PFSK-1 (cell line): ENCODE results near the gene SORCS1.

Source experiments
- POLR2AphosphoS5 ChIP-seq: IDR thresholded peaks from 2 replicates; pipeline ENCODE4 v1.6.1; 2012; ENCODE audit warnings: low read depth, mild to moderate bottlenecking, control low read depth, low read length, moderate library complexity
- SIN3A ChIP-seq: IDR thresholded peaks from 2 replicates; pipeline ENCODE4 v1.6.1; 2012; ENCODE audit warnings: mild to moderate bottlenecking, low read length, moderate library complexity, borderline replicate concordance; ENCODE audit not compliant: insufficient read depth
- TF ChIP-seq, protein P1 (sequence below), 2 experiments: IDR thresholded peaks; 2 replicates each; pipeline versions ENCODE4 v1.6.1 to v1.8.0; 2011 to 2012; ENCODE audit warnings: low read depth in 2 of 2, low read length in 2 of 2, control low read depth in 1 of 2, inconsistent platforms in 1 of 2, mild to moderate bottlenecking in 1 of 2, moderate library complexity in 1 of 2; ENCODE audit not compliant: insufficient read depth in 1 of 2

DNA sequence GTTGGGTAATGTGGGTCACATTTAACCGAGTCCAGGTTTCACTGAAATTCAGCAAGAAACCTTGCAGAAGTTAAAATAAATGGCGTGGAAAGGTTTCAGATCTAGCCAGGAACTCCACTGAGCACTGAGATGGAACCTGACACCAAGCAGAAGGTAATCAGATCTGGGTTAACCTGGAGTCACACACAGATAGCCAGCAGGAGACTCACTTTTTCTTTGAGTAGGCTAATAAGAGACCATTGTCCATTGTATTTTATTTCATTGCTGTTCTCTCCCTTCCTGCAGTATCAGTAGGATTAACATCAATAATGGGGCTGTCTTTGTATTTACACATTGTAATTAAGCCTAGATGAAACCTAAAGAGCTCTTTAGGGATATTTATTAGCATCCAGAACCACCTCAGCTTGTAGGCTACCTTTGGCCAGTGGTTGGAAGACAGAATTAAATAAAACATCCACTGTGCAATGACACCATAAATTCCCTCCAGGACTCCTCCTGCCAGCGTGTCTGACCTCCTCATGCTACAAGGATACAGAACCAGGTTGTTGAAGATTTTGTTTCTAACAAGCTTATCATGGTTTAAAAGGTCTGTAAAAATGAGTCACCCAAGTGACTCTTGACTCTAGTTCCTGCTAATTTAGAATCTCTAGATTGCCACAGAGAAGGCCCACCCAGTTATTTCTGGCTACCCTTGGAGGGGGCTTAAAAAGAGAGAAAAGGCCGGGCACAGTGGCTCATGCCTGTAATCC lies 151.1 kb downstream of the SORCS1 start:
- TF ChIP-seq POLR2AphosphoS5 (no peak), SIN3A (no peak)
- TF ChIP-seq, protein P1, sequence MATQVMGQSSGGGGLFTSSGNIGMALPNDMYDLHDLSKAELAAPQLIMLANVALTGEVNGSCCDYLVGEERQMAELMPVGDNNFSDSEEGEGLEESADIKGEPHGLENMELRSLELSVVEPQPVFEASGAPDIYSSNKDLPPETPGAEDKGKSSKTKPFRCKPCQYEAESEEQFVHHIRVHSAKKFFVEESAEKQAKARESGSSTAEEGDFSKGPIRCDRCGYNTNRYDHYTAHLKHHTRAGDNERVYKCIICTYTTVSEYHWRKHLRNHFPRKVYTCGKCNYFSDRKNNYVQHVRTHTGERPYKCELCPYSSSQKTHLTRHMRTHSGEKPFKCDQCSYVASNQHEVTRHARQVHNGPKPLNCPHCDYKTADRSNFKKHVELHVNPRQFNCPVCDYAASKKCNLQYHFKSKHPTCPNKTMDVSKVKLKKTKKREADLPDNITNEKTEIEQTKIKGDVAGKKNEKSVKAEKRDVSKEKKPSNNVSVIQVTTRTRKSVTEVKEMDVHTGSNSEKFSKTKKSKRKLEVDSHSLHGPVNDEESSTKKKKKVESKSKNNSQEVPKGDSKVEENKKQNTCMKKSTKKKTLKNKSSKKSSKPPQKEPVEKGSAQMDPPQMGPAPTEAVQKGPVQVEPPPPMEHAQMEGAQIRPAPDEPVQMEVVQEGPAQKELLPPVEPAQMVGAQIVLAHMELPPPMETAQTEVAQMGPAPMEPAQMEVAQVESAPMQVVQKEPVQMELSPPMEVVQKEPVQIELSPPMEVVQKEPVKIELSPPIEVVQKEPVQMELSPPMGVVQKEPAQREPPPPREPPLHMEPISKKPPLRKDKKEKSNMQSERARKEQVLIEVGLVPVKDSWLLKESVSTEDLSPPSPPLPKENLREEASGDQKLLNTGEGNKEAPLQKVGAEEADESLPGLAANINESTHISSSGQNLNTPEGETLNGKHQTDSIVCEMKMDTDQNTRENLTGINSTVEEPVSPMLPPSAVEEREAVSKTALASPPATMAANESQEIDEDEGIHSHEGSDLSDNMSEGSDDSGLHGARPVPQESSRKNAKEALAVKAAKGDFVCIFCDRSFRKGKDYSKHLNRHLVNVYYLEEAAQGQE (IDR thresholded peaks at IDR 0.05; ENCODE audit: insufficient read depth in 1 of 2, low read depth in 2 of 2, low read length in 2 of 2): no peak
